ENCODE results near the gene HCN3. TPM values are rescaled to one million over a fixed set of nuclear protein-coding genes. Genes with fewer than 3 reads are reported as not detected.
A peak's percentile ranks its signal among the peaks of the same experiment; 100 is the strongest.

HCN3 gene
- total and polyA plus RNA-seq, 2 of the 13 experiments (the other 11 are each of a cell fraction or from before 2014, with no cell fraction given) = 2.4 to 10.2 TPM

GRCh38 chr1:155300553-155301329 lies 23.5 kb downstream of the HCN3 start (continued):
- TF ChIP-seq ZNF563 (CRISPR knock-in tag; IDR thresholded peaks at IDR 0.05) = peak; percentile 90
- no peak for TF ChIP-seq FOXM1 (CRISPR knock-in tag; IDR thresholded peaks at IDR 0.05)
- 0 out of 2 replicates have a peak, but pooled peaks have one; percentile 43 for TF ChIP-seq KLF9 (CRISPR knock-in tag; IDR thresholded peaks at IDR 0.05; ENCODE audit: low read depth)
- TF ChIP-seq HOXA5 (CRISPR knock-in tag; IDR thresholded peaks at IDR 0.05) = peak; percentile 83; the same call in 1 of the 2 replicates
- peak; percentile 90 for TF ChIP-seq ZNF274 (CRISPR knock-in tag; IDR thresholded peaks at IDR 0.05)
- no peak for TF ChIP-seq ZNF83 (CRISPR knock-in tag; IDR thresholded peaks at IDR 0.05; ENCODE audit: borderline replicate concordance)
- no peak for TF ChIP-seq AKNA (CRISPR knock-in tag; IDR thresholded peaks at IDR 0.05; ENCODE audit: borderline replicate concordance)
- peak; percentile 78 for TF ChIP-seq RCOR2 (CRISPR knock-in tag; IDR thresholded peaks at IDR 0.05)
- no peak for TF ChIP-seq PREB (CRISPR knock-in tag; IDR thresholded peaks at IDR 0.05)
- TF ChIP-seq, protein P1, sequence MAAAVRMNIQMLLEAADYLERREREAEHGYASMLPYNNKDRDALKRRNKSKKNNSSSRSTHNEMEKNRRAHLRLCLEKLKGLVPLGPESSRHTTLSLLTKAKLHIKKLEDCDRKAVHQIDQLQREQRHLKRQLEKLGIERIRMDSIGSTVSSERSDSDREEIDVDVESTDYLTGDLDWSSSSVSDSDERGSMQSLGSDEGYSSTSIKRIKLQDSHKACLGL (CRISPR knock-in tag; IDR thresholded peaks at IDR 0.05) = peak; percentile 75
- TF ChIP-seq RXRB (CRISPR knock-in tag; IDR thresholded peaks at IDR 0.05; ENCODE audit: borderline replicate concordance) = peak; percentile 85
- no peak for TF ChIP-seq ISX (CRISPR knock-in tag; conservative IDR thresholded peaks at IDR 0.05)
- peak; percentile 70 for TF ChIP-seq ZNF263 (CRISPR knock-in tag; IDR thresholded peaks at IDR 0.05)
- TF ChIP-seq, protein P2, sequence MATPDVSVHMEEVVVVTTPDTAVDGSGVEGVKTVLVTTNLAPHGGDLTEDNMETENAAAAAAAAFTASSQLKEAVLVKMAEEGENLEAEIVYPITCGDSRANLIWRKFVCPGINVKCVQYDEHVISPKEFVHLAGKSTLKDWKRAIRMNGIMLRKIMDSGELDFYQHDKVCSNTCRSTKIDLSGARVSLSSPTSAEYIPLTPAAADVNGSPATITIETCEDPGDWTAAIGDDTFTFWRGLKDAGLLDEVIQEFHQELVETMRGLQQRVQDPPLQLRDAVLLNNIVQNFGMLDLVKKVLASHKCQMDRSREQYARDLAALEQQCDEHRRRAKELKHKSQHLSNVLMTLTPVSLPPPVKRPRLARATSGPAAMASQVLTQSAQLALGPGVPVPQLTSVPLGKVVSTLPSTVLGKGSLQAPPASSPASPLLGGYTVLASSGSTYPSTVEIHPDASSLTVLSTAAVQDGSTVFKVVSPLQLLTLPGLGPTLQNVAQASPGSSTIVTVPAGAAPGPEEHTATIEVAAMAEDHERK (CRISPR knock-in tag; IDR thresholded peaks at IDR 0.05; ENCODE audit: low read depth) = peak; percentile 22; the same call in 1 of the 2 replicates
- peak; percentile 81; the same call in 1 of the 2 replicates for TF ChIP-seq ESRRA (CRISPR knock-in tag; IDR thresholded peaks at IDR 0.05; ENCODE audit: low read depth)
- no peak for TF ChIP-seq ZNF484 (CRISPR knock-in tag; IDR thresholded peaks at IDR 0.05; ENCODE audit: borderline replicate concordance, low read depth)
- TF ChIP-seq SALL1 (CRISPR knock-in tag; IDR thresholded peaks at IDR 0.05) = peak; percentile 96
- no peak; the same call in 1 of the 2 replicates for TF ChIP-seq SAFB2 (CRISPR knock-in tag; IDR thresholded peaks at IDR 0.05; ENCODE audit: borderline replicate concordance, low read depth)
- peak; percentile 81 for TF ChIP-seq MIER2 (CRISPR knock-in tag; IDR thresholded peaks at IDR 0.05)
